Ovary (tissue), 3 donors: ENCODE results near the gene PTPRCAP.

ENCODE experiments used
- EP300 ChIP-seq: sonication (generic); formaldehyde crosslinking; IDR thresholded peaks from one replicate; pipeline ENCODE4 v1.6.1; 2017; ENCODE audit warnings: antibody characterized with exemption
- POLR2A ChIP-seq: fragments of 450-650 bp; IDR thresholded peaks from one replicate; pipeline ENCODE4 v1.6.1; 2017; ENCODE audit warnings: antibody characterized with exemption, mild to moderate bottlenecking, moderate library complexity
- TF ChIP-seq, protein P1 (sequence below), 3 donors: fragments of 450-650 bp in 2 of 3; fragments of 200-600 bp in 1 of 3; IDR thresholded peaks; one replicate each; pipeline versions ENCODE4 v1.5.1 to v1.8.0; 2016 to 2022; ENCODE audit warnings: antibody characterized with exemption in 3 of 3, mild to moderate bottlenecking in 1 of 3
- donor health status: DM: no; HTN: no; CAD: no.

- TF ChIP-seq POLR2A (no peak), EP300 (no peak)
- TF ChIP-seq, protein P1, sequence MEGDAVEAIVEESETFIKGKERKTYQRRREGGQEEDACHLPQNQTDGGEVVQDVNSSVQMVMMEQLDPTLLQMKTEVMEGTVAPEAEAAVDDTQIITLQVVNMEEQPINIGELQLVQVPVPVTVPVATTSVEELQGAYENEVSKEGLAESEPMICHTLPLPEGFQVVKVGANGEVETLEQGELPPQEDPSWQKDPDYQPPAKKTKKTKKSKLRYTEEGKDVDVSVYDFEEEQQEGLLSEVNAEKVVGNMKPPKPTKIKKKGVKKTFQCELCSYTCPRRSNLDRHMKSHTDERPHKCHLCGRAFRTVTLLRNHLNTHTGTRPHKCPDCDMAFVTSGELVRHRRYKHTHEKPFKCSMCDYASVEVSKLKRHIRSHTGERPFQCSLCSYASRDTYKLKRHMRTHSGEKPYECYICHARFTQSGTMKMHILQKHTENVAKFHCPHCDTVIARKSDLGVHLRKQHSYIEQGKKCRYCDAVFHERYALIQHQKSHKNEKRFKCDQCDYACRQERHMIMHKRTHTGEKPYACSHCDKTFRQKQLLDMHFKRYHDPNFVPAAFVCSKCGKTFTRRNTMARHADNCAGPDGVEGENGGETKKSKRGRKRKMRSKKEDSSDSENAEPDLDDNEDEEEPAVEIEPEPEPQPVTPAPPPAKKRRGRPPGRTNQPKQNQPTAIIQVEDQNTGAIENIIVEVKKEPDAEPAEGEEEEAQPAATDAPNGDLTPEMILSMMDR (IDR thresholded peaks at IDR 0.05): no peak
Observed at GRCh38 chr11:67438158-67438902, 848 bp upstream of the PTPRCAP start.
